Measurements from ENCODE around the gene PLCB3. TPM values are rescaled to one million over a fixed set of nuclear protein-coding genes. Genes with fewer than 3 reads are reported as not detected.

The PLCB3 gene
- total and polyA plus RNA-seq, 2 donors (not counting 3 experiments of a cell fraction or from before 2014, with no cell fraction given): 32.3 to 61.1 TPM

- POLR2A ChIA-PET: no interaction called here
Observed at GRCh38 chr11:64220798-64221197, 30.5 kb upstream of the PLCB3 start.

More at GRCh38 chr11:64220798-64221197, 30.5 kb upstream of the PLCB3 start:
- CTCF ChIA-PET: interaction anchor here (1.4 kb wide), 1 partner anchor 35 kb away, joined by 3 read pairs; the partner anchor contains the start of gene STIP1
- Histone ChIP-seq H4K20me1 (replicated peaks; ENCODE audit: control insufficient read depth, extremely low read depth, insufficient read depth, low read length) (no peaks in the 10 kb centered on the region), H3K9me1 (replicated peaks; ENCODE audit: control insufficient read depth, extremely low read depth, insufficient read depth, low read length) (no peaks in the 10 kb centered on the region), H3K9me3 (replicated peaks; ENCODE audit: control insufficient read depth, insufficient read depth, low read length) (no peaks in the 10 kb centered on the region), H3K4me3 (replicated peaks in 1 of 3; ENCODE audit: insufficient read depth in 1 of 3, low read depth in 1 of 3, low read length in 3 of 3) (no peak overlapping the region), H2AFZ (ENCODE audit: low read depth, low read length) (no peak overlapping the region), H3K36me3 (ENCODE audit: control insufficient read depth in 2 of 2, extremely low read depth in 1 of 2, insufficient read depth in 2 of 2, low read length in 2 of 2) (peaks cover 0 to 6% of the 10 kb centered on the region in 2 experiments), H3K27ac (ENCODE audit: insufficient read depth, low read depth, low read length) (no peak overlapping the region), H3K4me1 (ENCODE audit: control insufficient read depth, extremely low read depth, insufficient read depth, low read length) (peaks cover 5% of the 10 kb centered on the region), H3K79me2 (ENCODE audit: control insufficient read depth, insufficient read depth, low read length) (no peaks in the 10 kb centered on the region), H3K9ac (replicated peaks; ENCODE audit: extremely low read depth, insufficient read depth, low read length) (no peak overlapping the region), H3K4me2 (ENCODE audit: insufficient read depth, low read length) (no peak overlapping the region), H3K27me3 (ENCODE audit: control insufficient read depth in 2 of 2, insufficient read depth in 2 of 2, low read length in 2 of 2) (no peaks in the 10 kb centered on the region)
- no TSS peak for BruUV-seq (replicated peaks)
- TF ChIP-seq GATA2 (IDR thresholded peaks at IDR 0.05; ENCODE audit: insufficient read depth, insufficient read length, low read depth, low read length) (no peak), FOS (IDR thresholded peaks at IDR 0.05; ENCODE audit: borderline replicate concordance, insufficient read depth, low read length) (no peak), POLR2AphosphoS5 (IDR thresholded peaks at IDR 0.05; ENCODE audit: insufficient read depth, low read depth, low read length) (no peak), EZH2 (IDR thresholded peaks at IDR 0.05; ENCODE audit: borderline replicate concordance, low read depth, low read length, severe bottlenecking) (no peak), POLR2A (IDR thresholded peaks at IDR 0.05; ENCODE audit: low read depth, low read length) (no peak), MYC (IDR thresholded peaks at IDR 0.05; ENCODE audit: low read depth, low read length) (no peak), JUN (IDR thresholded peaks at IDR 0.05; ENCODE audit: borderline replicate concordance, insufficient read depth, insufficient read length, low read depth) (no peak), CTCF (IDR thresholded peaks at IDR 0.05; ENCODE audit: extremely low read depth in 1 of 2, insufficient read depth in 1 of 2, low read depth in 1 of 2, low read length in 2 of 2) (no peak), MAX (IDR thresholded peaks at IDR 0.05; ENCODE audit: insufficient read depth, insufficient read length) (no peak)
- intact Hi-C loops (cut with micrococcal nuclease) (no loop called here), dilution Hi-C loops (cut with MboI; ENCODE audit: extremely low pct_ligation_motif_present, low sequenced_read_pairs) (no loop called here)
- FAIRE-seq: no peak
- DNase-seq (ENCODE audit: low read depth, low spot score): no peak

All from endothelial cell of umbilical vein (primary cell).